Forelimb muscle (tissue), 1 donor: Measurements from ENCODE around the gene ZNF646. TPM values are rescaled to one million over a fixed set of nuclear protein-coding genes. Genes with fewer than 3 reads are reported as not detected.

Source experiments
- DNase-seq: peaks from one replicate; pipeline ENCODE4 v3.0.0-alpha.2; 2013; ENCODE audit warnings: low read depth
- polyA plus RNA-seq: library from polyadenylated mRNA; unstranded; fragments of 120-200 nt; gene quantifications from one replicate; pipeline ENCODE4 v1.2.1, GENCODE V29; 2013; ENCODE audit not compliant: insufficient read length

ZNF646 gene, protein sequence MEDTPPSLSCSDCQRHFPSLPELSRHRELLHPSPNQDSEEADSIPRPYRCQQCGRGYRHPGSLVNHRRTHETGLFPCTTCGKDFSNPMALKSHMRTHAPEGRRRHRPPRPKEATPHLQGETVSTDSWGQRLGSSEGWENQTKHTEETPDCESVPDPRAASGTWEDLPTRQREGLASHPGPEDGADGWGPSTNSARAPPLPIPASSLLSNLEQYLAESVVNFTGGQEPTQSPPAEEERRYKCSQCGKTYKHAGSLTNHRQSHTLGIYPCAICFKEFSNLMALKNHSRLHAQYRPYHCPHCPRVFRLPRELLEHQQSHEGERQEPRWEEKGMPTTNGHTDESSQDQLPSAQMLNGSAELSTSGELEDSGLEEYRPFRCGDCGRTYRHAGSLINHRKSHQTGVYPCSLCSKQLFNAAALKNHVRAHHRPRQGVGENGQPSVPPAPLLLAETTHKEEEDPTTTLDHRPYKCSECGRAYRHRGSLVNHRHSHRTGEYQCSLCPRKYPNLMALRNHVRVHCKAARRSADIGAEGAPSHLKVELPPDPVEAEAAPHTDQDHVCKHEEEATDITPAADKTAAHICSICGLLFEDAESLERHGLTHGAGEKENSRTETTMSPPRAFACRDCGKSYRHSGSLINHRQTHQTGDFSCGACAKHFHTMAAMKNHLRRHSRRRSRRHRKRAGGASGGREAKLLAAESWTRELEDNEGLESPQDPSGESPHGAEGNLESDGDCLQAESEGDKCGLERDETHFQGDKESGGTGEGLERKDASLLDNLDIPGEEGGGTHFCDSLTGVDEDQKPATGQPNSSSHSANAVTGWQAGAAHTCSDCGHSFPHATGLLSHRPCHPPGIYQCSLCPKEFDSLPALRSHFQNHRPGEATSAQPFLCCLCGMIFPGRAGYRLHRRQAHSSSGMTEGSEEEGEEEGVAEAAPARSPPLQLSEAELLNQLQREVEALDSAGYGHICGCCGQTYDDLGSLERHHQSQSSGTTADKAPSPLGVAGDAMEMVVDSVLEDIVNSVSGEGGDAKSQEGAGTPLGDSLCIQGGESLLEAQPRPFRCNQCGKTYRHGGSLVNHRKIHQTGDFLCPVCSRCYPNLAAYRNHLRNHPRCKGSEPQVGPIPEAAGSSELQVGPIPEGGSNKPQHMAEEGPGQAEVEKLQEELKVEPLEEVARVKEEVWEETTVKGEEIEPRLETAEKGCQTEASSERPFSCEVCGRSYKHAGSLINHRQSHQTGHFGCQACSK (N-terminal part only)
- 10.0 TPM for polyA plus RNA-seq

DNA sequence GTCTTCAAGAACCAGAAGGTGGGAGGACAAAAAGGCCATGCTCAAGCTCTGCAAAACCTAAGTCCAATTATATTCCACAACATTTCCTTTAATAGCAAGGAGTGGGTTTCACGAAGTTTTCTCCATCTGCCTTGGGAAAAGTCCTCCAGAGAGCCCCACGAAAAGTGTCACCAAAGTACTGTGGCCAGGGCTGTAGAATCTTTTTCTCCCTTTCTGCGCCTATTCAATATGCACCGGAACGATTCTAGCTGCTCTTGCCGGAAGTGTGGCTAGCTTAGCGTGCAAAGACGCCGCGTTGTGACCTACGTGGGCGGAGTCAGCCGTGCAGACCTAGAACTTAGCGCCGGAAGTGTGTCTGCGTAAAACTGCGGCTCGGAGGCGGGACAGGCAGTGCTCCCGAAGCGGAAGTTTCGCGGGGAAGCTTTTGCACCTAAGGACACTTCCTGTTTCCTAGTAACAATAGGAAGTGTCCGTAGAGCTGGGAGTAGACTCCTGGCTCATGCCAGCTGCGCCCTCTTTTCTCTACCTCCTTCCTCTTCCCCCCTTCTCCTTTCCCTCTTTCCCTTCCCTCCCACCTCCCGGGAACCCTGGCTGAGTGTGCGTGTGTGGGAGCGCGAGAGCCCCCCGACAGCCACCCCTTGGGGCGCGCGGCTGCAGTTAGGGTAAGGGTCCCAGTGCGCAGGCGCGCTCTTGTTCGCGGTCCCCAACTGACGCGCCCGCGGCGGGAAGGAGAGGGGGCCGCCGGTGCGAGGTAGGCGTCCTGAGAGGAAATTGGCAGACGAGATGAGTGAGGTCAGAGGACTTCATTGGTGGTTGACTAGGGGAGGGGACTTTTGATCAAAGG, at the start of gene ZNF646, which contains the start of gene ZNF668:
Gene ZNF646, plus strand, starts transcription at position 453 of the 844 bp plus-strand sequence. CDS start 1,903 bp downstream, outside the sequence.
Gene ZNF668, minus strand, starts transcription at position 271 of the 844 bp plus-strand sequence. CDS start 9,781 bp downstream, outside the sequence.
- DNase-seq: peak; percentile 98

DNA sequence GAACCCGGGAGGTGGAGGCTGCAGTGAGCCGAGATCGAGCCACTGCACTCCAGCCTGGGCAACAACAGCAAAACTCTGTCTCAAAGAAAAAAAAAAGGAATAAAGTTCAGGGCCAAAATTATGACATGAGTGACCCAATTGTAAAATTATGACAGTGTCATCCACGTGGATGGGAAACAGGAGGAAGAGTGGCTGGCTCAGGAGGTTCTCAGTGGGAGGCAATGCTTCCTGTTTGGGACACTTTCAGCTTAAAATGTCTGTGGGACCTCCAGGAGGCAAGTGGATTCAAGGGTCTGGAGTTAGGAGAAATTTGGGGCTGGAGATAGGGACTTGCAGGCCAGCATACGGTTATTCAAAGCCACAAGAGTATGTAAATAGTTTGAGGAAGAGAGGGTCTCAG, 48.9 kb upstream of the ZNF646 start:
- DNase-seq: no peak

DNA sequence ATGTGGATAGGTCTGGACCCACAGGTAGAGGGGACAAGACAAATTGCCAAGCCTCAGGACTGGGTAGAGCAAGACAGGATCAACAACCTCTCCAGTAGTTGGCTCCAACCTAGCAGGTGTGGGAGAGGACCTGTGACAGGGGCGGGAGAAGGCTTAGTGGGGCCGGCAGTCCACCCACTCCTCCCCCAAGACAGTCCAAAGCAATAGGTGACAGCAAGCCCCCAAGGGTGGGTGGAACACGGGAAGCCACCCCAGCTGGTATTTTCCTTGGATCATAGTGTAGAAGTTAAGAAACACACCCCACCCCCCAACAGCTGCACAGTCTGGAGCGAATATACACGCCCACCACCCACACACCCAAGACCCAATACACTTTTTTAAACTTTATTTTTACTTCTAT, 45.0 kb upstream of the ZNF646 start:
- no peak for DNase-seq

DNA sequence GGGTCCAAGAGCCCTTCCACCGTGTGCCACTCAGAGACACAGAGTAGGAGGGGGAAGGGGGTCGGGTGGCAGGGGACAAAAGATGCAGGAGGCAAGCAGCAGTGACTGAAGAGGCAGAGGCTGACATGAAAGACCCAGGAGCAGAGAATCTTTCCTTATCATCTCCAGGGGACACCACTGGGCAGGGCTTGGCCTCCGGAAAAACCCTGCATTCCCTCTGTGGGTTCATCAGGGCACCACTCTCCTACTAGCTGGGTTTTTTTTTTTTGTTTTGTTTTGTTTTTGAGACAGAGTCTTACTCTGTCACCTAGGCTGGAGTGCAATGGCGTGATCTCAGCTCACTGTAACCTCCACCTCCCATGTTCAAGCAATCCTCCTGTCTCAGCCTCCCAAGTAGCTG, 42.9 kb upstream of the ZNF646 start:
- no peak for DNase-seq

DNA sequence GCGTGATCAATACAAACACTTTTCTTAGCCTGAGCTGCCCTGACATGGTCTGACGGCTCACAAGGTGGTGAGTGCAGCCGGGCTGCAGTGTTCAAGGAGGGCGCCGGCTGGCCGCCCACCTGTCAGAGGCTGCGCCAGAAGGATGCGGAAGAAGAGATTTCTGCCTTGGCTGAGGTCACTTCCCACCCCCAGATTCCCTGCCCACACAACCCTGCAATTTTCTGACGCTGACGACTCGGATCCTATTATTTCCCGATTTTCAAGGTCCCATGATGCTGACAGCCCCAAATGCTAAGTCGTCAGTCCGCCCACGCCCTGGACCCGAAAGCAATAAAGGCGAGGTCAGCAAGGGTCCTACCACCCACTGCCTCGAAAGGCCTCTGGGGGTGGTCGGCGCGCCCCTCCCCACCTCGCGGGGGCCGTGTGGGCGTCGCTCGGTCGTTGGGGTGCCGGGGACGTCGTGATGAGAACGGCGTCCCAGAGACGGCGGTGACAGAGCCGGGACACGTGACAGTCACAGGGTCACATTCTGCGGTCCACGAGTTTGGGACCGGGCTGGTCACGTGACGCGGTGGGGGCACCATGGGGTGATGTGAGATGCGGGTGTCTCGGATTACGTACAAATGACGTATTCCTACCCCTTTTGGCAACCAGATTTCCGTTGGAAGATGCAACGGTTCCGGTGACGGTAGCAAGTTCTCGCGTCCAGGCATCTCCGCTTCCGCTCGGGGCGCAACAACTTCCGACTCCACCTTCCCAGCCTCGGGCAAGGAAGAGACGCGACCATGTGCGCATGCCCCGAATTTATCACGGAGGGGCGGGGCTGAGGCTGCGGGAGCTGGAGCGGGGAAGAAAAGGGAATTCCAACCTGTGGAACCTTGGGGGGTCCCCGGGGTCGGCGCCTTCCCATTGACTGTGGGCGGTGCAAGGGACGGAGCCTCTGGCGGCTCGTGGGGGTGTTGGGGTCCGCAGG, 41.2 kb upstream of the ZNF646 start, which contains the start of gene STX4:
Gene STX4, plus strand, starts transcription at position 823 of the 973 bp plus-strand sequence. CDS start 248 bp downstream, outside the sequence.
- peak; percentile 96 for DNase-seq

DNA sequence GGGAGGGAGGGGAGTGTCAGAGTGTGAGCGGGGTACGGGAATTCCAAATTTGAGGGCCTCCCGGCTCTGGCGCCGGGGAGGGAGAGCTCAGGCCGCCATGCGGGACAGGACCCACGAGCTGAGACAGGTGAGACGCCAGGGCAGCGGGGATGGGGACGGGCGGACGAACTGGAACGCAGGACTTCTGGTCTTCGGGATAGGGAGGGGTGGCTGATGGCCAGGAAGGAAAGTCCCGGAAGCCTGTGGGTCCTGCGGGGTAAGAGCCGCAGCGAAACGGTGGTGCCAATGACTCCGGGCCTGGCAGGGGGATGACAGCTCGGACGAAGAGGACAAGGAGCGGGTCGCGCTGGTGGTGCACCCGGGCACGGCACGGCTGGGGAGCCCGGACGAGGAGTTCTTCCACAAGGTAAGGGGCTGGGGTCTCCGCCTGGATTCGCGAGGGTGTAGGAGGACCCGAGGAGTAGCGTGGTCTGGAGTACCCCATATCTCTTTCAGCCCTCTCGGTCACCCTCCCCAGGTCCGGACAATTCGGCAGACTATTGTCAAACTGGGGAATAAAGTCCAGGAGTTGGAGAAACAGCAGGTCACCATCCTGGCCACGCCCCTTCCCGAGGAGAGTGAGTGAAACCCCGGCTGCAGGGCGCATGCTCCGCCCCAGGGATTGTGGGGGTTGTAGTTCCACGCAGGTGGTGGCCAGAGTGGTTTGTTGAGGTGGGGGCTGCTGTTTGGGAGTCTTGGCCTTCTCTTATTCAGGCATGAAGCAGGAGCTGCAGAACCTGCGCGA, 40.3 kb upstream of the ZNF646 start:
- DNase-seq: peak; percentile 78

DNA sequence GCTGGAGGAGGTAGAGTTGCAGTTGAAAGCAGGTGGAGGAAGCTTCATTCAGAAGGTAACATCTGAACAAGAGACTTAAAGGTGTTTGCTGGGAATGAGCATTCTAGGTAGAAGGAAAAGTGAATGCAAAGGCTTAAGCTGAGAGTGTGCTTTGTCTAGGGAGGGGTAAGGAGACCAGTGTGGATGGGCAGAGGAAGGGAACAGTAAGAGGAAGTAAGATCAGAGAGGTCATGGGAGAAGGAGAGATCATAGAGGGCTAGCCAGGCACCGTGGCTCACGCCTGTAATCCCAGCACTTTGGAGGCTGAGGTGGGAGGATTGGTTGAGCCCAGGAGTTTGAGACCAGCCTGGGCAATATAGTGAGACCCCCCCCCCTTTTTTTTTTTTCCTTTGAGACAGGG, 37.5 kb upstream of the ZNF646 start:
- no peak for DNase-seq

DNA sequence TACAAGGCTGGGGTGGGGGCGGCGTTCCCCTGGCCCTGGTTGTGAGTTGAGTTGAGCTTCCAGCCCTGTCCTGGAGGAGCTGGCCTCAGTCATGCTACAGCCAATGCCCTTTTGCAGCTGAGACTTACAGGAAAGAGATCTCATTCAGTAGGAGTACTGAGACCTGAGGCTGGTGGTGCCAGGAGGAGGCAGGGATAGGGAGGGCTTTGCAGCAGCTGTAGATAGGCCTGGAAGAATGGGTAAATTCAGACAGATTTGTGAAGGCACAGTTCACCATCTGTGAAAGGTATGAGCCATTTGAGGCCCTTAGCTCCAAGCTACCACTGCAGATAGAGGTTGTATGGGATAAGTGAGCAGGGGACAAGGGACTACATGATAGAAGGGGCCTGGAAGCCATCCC, 35.2 kb upstream of the ZNF646 start:
- DNase-seq: no peak

DNA sequence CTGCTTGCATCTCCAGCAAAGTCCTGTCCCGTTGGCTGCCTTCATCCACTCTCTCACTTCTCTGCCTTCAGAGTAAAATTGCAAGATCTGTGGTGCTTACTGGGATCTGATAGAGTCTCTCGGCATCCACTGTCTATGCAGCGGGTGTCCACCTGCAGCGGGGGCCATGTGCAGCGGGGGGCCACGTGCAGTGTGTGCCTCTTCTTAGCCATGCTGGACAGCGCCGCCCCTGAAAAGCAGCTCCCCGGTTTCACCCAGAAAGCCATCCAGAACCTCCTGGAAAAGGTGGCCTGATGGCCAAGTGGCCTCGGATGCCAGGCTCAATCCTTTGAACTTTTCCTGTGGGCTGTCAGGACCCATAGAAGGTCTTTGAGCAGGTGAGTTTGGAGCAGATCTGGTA, 31.4 kb upstream of the ZNF646 start:
- DNase-seq: no peak

DNA sequence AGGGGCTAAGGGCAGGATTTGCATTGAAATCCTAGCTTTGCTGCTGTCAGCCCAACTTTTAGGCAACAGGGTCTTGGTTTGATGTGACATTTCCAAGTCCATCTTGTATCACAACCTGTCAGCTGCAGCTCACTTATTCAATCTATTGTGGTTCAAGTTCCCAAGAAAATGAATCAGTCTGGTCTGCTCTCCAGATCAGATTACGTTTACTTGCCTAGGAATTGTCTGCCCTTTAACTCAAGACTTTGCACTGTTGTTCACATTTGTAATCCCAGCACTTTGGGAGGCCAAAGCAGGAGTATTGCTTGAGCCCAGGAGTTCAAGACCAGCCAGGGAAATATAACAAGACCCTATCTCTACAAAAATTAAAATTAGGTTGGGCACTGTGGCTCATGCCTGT, 30.9 kb upstream of the ZNF646 start:
- DNase-seq: no peak

DNA sequence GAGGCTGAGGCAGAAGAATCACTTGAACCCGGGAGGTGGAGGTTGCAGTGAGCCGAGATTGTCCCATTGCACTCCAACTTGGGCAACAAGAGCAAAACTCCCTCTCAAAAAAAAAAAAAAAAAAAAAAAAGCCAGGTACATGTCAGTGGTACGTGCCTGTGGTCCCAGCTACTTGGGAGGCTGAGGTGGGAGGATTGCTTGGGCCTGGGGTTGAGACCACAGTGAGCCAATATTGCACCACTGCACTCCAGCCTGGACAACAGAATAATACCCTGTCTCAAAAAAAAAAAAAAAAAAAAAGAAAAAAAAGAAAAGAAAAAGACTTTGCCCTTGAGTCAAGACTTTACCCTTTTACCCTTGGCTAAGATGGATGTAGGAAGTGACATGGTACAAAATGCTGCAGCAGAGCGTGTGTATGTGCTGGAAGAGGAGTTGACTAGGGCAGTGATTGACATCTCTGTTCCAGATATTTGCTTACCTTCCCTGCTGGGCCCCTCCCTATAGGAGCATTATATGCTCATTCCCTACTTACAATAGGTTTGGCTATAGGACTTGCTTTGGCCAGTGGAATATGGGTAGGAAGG, 30.2 kb upstream of the ZNF646 start:
- DNase-seq: no peak

DNA sequence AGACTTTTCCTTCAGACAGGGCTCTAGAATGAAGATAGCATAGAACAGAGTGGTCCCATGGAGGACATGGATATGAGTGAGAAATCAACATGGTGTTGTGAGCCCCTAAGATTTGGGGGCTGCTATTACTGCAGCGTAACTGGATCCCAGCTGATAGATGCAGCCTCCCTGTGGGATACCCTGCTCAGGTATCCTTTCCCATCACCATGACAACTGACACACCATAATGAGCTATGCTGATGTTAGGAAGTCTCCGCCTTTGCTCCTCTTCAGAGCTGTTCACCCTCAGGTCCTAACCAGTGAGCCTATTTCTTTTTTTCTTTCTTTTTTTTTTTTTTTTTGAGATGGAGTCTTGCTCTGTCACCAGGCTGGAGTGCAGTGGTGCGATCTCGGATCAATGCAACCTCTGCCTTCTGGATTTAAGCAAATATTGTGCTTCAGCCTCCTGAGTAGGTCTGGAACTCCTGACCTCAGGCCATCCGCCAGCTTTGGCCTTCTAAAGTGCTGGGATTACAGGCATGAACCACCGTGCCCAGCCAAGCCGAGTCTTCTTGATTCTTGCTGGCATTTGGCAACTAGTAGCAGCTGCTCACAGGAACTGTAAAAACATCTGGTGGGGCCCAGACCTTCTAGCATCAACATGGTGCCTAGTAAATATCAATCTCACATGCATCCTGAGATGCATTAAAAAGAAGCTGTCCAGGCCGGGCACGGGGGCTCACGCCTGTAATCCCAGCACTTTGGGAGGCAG, 23.8 kb upstream of the ZNF646 start:
- no peak for DNase-seq

DNA sequence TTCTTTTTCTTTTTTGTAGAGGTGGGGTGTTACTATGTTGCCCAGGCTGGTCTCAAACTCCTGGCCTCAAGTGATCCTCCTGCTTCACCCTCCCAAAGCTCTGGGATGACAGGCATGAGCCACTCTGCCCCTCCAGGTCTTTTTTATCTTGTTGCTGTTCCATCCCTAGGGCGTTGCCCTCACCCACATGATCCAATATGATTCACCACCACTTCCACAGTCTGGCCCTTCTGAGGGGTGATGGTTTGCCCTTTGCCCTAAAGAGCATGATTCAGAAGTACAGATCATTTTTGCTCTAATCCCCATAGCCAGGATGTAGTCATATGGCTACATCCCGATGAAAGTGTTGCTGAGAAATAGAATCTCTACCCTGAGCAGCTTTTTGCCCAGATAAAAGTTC, 22.1 kb upstream of the ZNF646 start:
- DNase-seq: no peak

DNA sequence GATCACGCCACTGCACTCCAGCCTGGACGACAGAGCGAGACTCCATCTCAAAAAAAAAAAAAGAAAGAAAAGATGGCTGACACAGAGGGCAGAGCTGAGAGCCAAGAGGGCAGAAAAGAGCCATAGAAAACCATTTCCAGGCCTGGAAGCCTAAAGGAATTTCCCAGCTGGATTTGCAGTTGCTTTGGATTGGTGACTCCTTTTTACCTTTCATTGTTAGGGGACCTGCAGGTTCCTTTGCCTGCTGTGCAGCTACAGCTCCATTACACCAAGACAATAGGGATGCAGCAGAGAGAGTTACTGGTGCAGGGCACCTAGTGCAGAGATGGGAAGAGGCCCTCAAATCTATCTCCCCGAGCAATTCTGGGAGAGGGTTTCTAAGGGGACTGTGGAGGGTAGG, 18.6 kb upstream of the ZNF646 start:
- DNase-seq: no peak

DNA sequence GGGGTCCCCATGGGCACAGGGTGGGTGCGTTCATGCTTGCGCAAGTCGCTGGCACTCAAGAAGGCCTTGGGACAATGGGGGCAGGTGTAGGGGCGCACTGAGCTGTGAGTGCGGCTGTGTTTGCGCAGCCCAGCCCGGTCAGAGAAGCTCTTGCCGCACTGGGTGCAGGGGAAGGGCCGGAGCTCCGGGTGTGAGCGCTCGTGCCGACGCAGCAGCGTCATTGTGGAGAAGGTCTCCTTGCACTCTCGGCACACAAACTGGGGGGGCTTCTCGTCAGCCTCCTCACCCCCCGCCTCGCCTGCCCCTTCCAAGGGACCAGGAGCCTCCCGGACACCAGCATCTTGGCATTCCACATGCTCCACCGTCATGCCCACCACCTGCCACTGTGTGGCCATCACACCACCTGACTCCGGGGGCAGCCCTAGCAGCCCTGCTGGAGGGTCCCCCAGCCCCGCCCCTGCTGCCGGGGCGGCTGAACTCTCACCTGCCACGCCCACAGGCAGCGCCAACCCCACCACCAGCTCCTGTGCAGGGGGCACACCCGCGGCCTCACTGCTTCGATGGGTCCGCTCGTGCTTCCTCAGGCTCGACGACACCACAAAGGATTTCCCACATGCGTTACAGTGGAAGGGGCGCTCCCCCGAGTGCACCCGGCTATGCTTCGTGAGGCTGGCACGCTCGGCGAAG, 13.0 kb upstream of the ZNF646 start:
- DNase-seq: no peak

DNA sequence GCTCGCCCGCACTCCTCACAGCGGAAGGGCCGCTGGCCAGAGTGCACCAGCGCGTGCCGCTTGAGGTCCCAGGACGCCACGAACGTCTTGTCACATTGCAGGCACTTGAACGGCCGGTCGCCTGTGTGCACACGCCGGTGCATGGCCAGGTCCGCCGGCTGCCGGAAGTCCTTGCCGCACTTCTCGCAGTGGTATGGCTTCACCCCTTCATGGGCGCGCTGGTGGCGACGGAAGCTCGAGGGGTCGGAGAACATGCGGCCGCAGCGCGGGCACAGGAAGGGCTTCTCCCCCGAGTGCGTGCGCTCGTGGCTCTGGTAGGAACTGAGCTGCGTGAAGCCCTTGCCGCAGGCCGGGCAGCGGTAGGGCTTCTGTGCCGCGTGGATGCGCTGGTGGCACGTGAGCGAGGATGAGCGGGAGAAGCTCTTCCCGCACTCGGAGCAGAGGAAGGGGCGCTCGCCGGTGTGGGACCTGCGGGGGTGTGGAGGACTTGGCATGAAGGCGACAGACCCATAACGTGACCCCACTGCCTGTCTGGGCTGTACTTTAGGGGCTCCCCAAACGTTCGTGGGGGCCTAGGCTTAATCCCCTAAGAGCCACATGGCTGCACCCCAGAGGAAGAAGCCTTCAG, 12.3 kb upstream of the ZNF646 start:
- no peak for DNase-seq

DNA sequence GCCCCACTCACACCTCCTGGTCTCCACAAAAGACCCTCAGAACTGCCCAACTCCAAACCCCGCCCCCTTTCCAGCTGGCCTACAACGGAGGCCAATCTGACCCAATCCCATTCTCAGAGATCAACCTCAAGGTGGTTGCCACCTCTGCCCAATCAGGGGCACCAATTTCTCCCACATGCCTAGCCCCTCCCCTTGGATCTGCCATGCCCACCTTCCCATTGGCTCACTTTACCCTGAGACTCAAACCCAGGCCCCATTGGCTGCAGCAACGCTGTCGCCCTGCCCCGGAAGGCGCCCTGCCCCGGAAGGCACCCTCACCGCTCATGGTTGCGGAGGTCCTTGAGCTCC, 10.8 kb upstream of the ZNF646 start:
- no peak for DNase-seq
